NCI-H128 (cell line): ENCODE results near the gene HACL1.

Experiments used
- DNase-seq: peaks from one replicate; lab custom pipeline; 2025; ENCODE audit not compliant: unreplicated experiment; lab: John Stamatoyannopoulos, UW

Gene HACL1

DNA sequence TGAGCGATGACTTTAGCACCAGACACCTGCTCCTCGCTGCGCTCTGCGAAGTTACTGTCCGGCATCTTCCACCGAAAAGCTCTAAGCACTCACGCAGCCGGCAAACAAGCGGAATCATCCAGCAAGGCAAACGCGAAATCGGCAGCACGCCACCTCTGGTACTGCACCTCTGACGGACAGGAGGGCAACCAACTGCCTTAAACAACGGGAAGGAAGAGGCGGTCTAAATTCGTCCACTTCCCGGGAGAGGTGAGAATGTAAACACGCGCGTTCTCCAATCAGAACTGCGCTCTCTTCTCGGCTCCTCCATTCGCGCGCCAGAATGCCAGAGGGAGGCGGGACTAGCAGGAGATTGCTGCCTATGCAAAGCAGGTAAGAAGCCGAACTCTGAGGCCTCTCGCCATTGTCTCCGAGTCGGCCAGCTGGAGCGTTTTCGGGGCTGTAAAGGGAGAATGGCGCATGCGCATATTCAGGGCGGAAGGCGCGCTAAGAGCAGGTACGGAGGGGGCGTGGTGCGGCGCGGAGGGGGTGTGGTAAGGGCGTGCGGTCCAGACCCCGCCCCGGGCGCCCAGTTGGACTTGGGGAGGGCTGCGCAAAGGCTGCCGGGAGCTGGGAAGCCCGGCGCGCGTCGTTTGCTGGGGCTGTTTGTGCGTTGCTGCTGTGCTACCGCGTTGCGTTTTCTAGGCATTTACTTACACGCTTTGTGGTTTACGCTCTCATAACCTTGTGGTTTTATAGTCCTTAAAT is at the start of gene HACL1, which contains the start of gene BTD:
Gene HACL1, minus strand, starts transcription at position 171 of the 747 bp plus-strand sequence. Its CDS starts 106 bp downstream, at position 65.
Gene BTD, plus strand, starts transcription at position 347 of the 747 bp plus-strand sequence. CDS start 33,695 bp downstream, outside the sequence.
- DNase-seq = no peak

DNA sequence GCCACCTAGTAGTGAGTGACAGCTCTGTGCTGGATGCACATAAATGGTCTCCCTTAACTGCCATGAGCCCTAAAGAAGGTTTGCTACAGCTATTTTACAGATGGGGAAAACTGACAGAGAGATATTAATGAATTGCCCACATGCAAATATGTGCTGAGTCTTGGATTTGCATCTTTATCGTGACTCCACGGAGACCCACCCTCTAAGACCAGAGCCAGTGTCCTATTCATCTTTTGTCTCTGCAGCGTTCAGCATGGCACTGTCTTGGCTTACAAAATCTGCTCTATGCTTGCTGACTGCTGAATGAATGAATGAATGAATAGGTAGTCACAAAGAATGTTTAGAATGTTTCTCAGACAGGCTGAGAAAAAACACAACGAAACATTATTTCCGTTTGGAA is 48.5 kb upstream of the HACL1 start:
- DNase-seq = no peak

DNA sequence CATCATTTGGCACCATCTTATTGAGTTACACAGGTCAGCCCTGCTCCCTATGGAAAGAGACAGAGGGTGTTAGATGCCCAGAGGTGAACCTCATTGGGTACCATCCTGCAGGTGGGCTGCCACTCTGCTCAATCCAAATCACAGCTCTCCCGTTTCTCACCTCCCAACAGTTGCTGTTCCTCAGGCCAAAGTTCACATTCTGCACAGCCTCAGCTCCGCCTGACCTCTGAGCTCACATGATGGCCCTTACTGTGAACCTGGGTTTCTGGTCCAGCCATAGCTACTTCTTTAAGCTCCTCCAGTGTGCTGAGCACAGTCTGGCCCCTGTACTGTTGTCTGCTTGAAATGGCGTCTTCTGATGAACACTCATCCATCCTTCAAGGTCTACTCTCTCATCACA is 48.0 kb upstream of the HACL1 start:
- DNase-seq = no peak

DNA sequence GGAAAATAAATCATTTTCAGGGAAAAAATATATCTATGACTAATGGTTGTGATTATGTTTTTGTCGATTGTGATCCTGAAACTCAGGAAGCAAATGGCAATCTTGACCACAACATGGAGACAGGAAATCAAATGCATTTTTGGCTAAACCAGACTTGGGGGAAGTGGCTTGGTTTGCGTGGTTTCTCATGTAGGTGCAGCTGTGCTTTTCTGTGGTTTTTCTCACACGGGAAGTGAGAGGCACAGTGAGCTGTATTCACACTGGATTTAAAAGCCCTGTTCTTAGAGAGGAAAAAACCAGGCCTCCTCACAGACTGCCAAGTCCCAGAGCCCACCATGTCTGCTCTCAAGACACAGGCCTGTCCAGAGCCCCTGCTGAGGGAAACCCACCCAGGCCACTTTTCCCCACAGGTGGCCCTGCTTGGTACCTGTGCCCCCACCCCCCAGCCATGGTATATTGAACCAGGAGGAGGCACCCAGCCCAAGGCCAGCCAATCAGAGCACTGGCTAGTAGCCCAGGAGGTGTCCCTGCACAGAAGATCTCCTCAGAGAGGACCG is 46.3 kb upstream of the HACL1 start:
- no peak for DNase-seq

DNA sequence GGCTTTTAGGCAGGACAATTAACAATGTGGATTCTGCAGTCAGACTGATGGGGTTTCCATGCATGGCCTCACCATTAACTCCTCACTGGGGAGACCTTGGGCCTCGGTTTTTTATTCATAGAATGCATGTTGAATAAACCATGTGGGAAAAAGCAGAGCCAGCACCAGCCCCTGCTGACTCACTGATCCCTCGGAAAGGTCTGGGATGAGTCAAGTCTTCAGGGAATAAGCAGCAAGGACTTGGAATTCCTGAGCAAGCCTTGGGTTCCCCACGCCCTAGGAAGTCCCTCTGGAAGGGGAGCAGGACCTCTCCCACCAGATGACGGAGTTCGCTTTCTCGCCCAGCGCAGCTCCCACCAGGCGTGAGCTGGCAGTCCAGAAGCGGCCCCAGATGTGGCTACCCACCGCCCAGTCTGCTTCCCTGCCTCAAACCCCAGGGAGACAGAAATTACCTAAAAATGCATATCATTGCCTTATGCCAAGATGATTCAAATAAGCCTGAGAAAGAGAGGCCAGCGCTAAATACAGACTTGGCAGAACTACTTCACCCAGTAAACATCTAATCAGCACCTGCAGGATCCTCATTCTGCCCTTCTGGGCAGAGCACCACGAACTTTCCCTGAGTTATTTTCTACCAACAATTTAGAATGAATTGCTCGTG is 45.6 kb upstream of the HACL1 start:
- no peak for DNase-seq

DNA sequence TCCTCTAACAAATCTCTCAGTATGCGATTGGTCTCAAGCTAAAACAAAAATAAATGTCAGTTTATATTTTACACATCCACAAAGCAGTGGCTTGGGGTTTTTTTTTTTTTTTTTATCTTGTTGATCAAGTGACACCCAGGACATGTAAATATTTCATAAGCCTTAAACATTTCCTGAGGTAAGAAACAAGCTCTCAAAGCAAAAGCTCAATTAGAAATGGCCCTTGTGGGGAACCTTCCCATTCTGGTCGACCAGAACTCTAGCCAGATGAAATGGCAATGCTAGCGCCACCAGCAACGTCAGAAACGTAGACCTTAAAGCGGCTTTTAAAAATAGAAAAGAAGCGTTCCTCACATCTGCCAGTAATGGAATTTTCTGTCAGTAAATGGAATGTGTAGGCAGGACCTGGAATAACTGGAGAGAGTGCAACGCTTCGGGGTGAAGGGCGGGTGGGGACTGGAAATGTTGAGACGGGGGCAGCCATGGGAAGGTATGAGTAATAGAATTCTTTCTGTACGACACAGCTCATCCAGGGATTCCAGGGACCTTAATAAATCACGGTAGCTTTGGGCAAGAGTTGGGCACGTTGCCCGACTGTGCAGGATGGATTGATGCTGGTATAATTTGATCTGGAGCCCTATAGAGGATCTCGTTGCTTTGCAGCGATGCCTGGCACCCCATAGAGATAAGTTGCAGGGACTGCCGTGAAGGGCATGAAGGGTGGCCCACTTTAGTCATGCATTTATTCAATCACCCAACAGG is 44.6 kb upstream of the HACL1 start:
- no peak for DNase-seq

DNA sequence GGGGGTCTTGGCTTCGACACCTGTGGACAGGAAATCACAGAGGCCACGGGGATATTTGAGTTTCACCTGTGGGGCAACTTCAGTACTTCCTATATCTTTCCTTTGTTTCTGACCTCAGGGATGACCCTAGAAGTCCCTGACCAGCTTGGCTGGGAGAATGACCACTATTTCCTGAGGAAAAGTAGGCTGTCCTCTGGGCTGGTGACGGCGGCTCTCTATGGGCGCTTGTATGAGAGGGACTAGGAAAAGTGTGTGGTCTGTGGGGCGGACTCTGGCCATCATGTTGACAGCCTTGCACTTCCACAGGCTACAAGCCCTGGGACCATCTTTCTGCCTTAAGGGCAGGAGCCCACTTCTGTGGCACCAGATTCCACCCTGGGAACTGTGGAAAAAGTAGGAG is 43.9 kb upstream of the HACL1 start:
- DNase-seq = no peak

DNA sequence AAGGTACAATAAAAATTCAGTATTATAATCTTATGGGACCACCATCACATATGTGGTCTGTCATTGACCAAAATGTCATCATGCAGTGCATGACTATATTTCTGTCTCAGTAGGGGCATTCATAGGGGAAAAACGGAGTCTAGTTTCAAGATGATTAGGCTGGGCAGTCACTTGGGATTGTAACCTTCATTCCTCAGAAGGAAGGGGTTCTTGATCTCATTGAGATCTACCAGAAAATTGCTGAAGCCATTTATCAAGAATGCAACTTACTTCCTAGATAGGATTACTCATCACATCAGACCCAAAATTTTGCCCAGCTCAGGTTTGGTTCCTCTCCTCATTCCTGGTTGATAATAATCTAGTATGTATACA is 37.5 kb upstream of the HACL1 start:
- DNase-seq = no peak

DNA sequence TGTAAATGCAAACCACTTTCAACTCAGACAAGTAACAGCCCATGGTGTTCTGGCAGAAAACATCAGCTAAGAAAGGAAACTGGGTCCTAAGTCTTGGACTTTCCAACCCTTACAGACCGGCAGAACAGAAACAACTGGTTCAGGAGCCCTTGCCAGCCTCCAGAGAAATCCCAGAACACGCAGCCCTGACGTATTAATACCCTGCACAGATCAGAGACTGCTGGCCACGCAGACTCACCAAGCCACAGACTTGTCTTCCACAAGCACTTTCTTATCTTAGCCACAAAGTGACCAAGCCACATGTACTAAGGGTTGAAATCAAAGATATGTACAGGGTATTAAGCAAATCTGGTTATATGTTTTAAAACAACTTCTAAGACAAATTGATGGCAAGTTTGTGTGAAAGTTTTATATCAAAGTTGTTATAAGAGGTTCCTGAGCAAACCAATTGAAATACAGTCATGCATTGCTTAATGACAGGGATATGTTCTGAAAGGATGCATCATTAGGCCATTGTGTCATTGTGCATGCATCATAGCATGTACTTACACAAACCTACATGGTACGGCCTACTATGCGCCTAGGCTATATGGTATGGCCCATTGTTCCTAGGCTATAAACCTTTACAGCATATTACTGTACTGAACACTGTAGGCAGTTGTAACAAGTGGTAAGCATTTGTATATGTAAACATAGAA is 37.0 kb upstream of the HACL1 start:
- no peak for DNase-seq

DNA sequence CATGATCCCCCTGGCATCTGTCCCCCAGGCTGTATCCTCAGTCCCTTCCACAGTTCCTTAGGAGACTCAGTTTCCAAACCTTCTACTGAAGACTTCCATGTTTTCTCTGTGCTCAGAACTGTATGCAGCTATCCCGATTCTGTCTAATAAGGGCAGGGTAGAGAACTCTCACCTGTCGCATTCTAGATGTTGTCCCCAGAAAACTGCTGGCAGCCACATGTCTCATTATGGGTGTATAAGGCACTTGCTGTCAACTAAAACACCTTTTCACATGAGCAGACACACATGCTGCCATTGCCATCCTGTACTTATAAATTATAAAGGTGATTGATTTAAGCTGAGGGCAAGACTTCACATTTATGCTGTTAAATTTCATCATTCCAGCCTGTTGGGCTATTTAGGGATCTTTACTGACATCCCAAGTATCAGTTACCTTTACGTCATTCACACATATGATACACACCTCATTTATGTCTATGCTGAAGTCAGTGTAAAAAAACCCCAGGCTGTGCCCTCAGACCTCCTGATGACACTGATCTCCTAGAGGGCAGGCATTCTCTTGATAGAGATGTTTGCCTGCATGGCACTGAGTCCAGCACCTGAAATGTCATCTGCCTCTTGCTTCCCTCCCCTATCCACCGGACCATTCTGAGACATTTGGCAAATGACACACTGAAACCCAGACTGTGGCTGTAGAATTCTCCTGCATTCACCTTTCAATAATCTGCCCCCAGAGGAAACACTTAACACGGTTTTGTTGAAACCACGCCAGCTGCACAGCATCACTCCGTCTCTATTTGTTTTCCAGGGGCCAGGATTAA is 36.0 kb upstream of the HACL1 start:
- no peak for DNase-seq

DNA sequence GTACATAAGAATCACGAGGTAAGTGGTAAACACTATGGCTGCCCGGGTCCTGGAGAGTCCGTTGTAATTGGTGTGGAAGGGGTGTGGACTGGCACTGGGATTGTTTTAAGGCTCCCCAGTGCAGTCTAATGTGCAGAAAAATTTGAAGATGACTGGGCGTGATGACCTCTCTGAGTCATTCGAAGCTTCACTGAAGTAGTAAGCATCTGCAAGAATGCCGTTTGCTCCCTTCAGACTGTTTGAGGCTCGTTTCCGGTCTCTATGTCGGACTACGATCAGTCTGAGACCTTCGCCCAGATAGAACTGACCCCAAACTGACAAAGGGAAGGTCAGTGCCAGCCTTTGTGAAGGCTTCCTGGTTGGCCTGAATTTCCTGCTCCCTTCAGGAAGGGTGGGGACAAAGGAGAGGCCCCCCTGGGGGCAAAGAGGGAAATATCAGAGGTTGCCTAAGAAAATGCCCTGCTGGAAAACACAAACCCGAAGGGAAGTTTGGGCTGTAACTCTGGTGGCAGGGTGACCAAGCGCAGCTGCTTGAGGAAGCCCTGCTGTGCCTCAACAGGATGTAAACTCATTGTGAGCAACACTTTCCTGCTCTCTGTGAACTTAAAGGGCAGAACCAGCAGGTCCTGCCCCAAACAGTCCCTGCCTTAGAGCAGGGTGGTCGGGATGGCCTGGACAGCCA is 34.8 kb upstream of the HACL1 start:
- no peak for DNase-seq

DNA sequence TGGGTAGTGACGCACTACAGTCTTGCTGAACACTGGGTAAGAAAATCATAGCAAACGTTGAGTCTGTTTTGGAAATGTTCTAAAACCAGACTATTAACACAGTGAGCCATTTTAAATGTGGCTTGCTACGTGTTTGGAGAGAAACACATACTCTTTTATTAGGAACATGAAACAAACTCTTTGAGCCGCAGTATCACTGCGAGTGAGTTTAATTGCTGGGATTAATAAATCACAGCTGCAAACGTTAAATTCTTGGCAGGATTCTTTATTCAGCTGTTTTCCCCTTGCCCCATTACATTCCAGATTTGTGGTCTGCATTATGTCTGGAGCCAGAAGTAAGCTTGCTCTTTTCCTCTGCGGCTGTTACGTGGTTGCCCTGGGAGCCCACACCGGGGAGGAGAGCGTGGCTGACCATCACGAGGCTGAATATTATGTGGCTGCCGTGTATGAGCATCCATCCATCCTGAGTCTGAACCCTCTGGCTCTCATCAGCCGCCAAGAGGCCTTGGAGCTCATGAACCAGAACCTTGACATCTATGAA is 33.8 kb upstream of the HACL1 start:
- DNase-seq = no peak

DNA sequence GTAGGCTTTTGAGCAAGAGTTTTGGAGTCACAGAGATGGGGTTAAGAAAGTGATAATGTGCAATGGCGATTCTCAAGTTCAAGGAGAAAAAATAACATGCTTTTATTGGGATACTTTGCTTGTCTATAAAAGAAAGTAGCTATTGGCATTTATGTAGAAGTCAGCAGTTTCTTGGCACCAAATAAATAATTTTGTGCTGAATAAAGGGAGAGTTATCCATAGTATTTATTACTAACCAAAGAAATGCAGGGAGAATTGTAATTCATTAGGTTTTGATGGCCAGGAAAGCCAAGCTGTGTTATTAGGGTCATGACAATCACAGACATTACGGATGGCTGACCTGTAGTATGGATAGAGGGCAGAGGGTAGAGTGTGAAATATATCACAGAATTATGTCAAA is 33.3 kb upstream of the HACL1 start:
- no peak for DNase-seq

DNA sequence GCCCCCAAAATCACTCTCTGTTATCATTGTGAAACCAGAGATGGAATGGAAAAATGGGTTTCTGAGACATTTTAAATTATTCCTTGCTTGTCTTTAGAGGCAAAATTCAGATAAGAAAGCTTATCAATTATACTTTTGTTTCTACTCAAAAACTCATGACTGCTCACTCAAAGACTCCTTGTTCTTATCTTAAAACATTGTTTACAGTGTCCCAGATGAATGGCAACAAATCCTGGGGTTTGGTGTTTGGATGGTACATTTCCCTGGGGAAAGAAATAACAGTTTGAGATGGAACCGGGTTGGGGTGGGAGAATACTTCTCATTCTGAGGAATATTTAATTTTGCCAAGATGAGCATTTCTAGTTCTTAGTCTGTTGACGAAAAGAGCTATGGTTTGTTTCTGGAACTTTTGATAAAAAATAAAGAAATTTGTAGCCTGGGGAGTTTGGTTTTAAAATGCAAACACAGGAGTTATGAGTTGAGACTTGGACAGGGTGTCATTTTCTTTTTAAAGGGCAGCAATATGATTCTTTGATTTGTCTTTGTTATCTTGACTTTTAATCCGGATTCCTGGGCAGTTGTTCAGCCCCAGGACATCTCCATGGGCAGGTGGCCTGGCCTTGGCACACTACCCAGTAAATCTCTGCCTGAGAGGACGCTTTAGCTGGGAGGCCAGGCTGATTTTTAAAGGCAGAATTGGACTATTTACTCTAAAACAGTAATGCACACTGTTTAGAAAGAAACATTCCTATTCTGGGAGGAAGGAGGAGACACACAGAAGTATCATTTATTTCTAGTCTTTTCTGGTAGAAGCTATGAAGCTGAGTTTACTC is 32.6 kb upstream of the HACL1 start:
- DNase-seq = no peak

DNA sequence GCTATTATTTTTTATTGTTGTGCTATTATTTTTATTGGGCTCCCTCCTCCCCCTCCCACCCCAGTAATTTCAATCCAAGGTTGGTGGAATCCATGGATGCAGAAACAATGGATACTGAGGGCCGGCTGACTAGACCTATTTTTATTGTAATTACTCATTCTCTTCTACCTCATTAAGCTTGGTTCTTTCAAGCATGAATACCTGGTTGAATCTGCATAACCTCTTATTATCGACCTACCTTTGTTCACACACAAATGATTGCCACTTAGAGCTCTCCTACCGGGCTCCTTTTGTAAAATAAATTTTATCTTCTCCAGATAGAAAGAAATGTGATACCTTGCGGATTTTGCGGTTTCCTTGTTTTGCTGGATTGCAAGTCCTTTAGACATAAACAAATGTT is 31.8 kb upstream of the HACL1 start:
- peak; percentile 53 for DNase-seq

DNA sequence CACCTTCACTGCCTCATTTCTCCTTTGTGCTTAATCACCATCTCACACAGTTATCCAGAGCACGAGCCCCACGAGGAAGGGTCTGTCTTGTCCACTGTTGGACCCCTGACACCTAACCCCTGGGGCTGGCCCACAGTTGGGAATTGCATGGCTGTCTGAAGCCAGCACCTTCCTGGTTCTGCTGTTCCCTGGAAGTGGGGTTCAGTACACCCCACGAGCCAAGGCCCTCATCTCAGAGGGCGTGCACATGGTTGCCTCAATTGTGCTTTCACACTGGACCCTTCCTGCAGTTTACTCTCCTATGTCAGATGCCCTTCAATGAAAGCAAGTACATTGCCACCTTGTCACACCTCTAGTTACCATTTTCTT is 30.8 kb upstream of the HACL1 start:
- DNase-seq = no peak

DNA sequence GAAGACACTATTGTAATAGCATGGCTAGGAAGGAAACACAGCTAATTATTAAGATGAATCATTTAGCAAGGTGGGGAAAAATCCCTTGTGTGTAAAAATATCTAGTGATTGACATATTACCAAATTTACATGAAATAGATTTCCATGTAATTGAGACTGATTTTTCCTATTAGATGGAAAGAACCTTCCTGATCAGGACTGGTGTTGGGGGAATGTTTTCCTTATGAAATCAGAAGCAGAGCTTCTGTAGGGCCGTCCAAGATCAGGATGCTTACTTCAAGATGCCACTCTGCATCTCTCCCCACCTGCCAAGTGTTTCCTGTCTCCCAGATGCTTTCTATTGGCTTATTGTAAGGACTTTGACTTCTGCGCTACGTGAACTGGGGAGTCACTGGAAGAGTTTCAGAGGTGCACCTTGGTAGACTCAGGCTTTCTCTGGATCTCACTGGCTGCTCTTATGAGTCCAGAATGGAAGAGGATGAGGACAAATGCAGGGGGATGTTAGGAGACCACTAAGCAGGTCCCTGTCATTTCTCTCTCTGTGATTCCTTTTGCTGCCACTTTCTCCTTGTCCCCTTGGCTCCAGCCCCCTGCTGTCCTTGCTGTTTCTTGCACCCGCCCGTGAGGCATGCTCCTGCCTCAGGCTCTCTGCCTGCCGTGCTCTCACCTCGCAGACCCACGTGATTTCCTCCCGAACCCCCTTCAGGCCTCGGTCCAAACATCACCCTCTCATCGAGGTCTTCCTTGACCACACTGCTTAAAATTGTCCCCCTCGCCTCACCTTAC is 30.2 kb upstream of the HACL1 start:
- no peak for DNase-seq
